Epidermal melanocyte (primary cell): ENCODE measurements around the gene AFAP1.

Experiments
- DNase-seq: peaks from one replicate; pipeline ENCODE4 v3.0.0; 2011; ENCODE audit warnings: low spot score; ENCODE audit not compliant: insufficient read length

AFAP1 gene

GRCh38 chr4:7739077-7739917, 200.4 kb downstream of the AFAP1 start:
- no peak for DNase-seq

GRCh38 chr4:7738458-7739076, 201.1 kb downstream of the AFAP1 start:
- DNase-seq = no peak

- DNase-seq = no peak
Measured at GRCh38 chr4:7737752-7738457, 201.8 kb downstream of the AFAP1 start.

- DNase-seq = no peak
Measured at GRCh38 chr4:7737268-7737645, 202.4 kb downstream of the AFAP1 start.

- no peak for DNase-seq
Measured at GRCh38 chr4:7736436-7737267, 203.0 kb downstream of the AFAP1 start.

GRCh38 chr4:7735961-7736360, 203.7 kb downstream of the AFAP1 start:
- DNase-seq = no peak

- DNase-seq = no peak
Measured at GRCh38 chr4:7735395-7735794, 204.3 kb downstream of the AFAP1 start.

- DNase-seq = no peak
Measured at GRCh38 chr4:7734651-7735260, 204.9 kb downstream of the AFAP1 start.

GRCh38 chr4:7733801-7734650, 205.6 kb downstream of the AFAP1 start:
- no peak for DNase-seq

- no peak for DNase-seq
Measured at GRCh38 chr4:7733201-7733600, 206.5 kb downstream of the AFAP1 start.

GRCh38 chr4:7732263-7732662, 207.4 kb downstream of the AFAP1 start:
- no peak for DNase-seq

- DNase-seq = no peak
Measured at GRCh38 chr4:7731437-7731836, 208.2 kb downstream of the AFAP1 start.

- DNase-seq = no peak
Measured at GRCh38 chr4:7727749-7728148, 211.9 kb downstream of the AFAP1 start.

GRCh38 chr4:7726665-7727413, 212.8 kb downstream of the AFAP1 start:
- DNase-seq = no peak

GRCh38 chr4:7725951-7726350, 213.7 kb downstream of the AFAP1 start:
- no peak for DNase-seq

- no peak for DNase-seq
Measured at GRCh38 chr4:7723625-7724024, 216.0 kb downstream of the AFAP1 start.

- no peak for DNase-seq
Measured at GRCh38 chr4:7722766-7723387, 216.8 kb downstream of the AFAP1 start.

- no peak for DNase-seq
Measured at GRCh38 chr4:7721984-7722551, 217.6 kb downstream of the AFAP1 start.
